Stimulated activated CD4-positive, alpha-beta T cell treated with anti-CD3 and anti-CD28 coated beads, Interleukin-1b, Interleukin-23, amount 100 ng/mL, for 4 hours (primary cell): ENCODE results near the gene CTU2.

ENCODE experiments used
- DNase-seq, 2 donors: peaks; one replicate each; pipeline ENCODE4 v3.0.0-alpha.2; 2020; ENCODE audit warnings: low read depth in 2 of 2

CTU2 gene

GRCh38 chr16:88697116-88697830, 9.0 kb upstream of the CTU2 start:
- no peak for DNase-seq

DNA sequence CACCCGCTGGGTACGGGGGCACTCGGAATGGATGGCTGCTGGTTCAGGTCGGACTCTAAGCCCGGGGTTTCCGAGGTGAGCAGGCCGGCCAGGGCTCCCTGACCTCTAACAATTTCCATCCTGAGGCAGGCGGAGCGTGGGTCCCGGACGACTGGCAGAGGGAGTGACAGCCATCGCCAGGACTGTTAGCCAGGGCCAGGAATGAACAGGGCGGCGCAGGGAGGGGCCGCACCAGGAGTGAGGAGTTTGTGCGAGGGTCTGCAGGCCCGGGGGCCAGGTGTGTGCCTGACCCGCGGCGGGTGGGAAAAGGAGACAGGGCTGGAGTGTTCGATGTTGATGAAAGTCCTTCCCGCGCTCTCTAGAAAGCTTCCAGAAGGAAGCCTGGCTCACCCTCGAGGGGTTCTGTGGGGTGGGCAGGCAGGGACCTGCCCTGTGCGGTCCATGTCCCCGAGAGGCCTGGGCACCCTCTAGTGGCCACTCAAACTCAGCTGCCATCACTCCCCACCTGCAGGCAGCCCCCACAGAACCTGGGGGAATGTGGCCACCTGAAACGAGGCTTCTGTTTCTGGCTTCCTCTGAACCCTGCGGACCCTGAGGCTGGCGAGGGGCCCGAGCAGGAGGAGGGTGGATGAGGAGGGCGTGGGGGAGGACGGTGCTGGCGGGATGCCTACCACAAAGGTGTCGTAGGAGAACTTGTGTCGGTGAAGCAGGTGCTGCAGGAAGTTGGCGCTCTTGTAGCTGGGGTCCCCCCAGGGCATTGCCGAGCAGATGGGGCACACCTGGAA, 8.3 kb upstream of the CTU2 start:
- no peak for DNase-seq

- DNase-seq = no peak
Observed at GRCh38 chr16:88698646-88699045, 7.7 kb upstream of the CTU2 start.

DNA sequence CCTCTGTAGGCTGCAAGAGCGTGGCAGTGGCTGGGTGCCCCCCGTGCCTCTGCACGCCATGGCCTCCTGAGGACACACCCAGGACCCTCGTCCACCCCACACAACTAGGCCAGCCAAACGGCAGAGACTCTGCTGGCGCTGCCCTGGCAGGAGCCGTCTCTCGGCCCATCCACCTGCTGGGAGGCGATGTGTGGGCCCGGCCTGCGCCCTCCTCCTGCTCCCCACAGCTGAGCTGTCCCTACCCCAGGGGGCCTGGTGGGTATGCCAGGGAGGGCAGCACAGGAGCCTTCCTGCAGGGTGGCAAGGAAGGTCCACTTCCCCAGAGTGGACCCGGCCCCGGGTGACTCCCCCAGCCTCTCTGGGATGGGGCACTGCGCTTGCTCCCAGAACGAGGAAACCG, 7.1 kb upstream of the CTU2 start:
- DNase-seq = no peak

DNA sequence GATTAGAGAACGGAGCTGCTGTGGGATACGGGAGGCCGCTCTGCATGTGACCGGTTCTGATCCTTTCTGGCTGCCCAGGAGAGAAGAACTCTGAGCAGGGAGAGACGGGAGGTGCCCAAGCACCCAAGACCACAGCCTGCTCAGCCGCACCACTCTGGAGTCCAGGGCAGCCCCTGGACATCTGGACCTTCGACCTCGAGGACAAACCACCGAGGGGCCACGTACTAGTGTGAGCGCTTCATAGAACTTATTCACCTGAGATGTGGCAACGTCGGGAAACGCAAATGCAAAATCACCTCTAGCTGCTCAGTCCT, 6.0 kb upstream of the CTU2 start:
- DNase-seq = no peak

- DNase-seq = peak; percentile 89 to 92
Observed at GRCh38 chr16:88700636-88701482, 5.4 kb upstream of the CTU2 start.

DNA sequence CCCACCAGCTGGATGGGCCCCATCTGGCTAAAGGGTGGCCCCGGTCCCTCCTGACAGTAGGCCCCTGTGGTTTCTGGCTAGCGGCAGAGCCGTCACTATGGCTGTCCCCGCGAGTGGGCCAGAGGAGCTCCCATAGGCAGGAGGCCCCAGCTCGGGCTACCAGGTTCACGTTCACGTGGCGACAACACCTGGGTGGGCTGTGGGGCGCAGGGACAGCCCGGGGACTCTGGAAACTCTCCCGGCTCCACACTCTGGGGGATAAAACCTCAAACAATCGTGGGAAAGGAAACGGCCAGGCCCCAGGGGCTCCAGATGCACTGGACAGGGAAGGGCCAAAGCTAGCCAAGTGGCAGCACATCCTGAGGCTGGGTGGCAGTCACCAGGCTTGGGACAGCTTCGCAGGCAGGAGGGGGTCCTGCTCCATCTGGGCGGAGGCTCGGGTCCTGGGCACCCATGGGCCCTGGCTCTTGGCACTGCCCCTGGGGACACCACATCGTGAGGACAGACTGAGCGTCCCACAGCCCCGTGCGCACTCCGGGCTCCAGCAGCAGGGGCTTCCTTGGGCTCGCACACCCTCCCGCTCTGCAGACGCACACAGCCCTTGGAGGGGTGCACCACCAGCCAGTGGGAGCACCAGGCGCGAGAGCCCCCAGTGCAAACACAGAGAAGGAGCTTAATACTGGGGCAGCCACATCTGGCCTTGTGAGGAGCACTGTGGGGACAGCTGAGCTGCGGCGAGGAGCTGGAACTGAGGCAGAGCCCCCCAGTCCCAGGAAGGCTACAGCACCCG, 4.5 kb upstream of the CTU2 start:
- DNase-seq = no peak

GRCh38 chr16:88702371-88703210, 3.7 kb upstream of the CTU2 start:
- DNase-seq = no peak

- peak; percentile 47 to 51 for DNase-seq
Observed at GRCh38 chr16:88703486-88704309, 2.6 kb upstream of the CTU2 start.

GRCh38 chr16:88705076-88705684, 1.1 kb upstream of the CTU2 start:
- no peak for DNase-seq

DNA sequence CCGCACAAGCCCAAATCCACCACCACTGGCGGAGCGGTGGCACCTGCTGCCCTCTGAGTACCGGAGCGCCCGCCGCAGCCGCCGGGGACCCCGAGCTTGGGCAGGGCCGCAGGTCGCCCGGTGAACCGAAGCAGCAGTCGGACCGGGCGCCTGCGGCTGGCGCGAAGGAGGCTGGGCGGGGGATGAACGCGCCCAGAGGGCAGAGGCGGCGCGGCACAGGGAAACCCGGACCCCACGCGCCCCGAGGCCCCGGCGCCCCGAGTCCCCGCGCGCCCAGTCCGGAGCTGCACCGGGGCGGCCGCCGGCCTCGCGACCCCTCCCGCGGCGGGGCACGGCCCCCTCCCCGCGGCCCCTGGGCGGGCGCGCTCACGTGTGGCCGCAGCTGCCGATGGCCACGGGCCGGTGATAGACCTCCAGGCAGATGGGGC, 488 bp upstream of the CTU2 start:
- DNase-seq = no peak

DNA sequence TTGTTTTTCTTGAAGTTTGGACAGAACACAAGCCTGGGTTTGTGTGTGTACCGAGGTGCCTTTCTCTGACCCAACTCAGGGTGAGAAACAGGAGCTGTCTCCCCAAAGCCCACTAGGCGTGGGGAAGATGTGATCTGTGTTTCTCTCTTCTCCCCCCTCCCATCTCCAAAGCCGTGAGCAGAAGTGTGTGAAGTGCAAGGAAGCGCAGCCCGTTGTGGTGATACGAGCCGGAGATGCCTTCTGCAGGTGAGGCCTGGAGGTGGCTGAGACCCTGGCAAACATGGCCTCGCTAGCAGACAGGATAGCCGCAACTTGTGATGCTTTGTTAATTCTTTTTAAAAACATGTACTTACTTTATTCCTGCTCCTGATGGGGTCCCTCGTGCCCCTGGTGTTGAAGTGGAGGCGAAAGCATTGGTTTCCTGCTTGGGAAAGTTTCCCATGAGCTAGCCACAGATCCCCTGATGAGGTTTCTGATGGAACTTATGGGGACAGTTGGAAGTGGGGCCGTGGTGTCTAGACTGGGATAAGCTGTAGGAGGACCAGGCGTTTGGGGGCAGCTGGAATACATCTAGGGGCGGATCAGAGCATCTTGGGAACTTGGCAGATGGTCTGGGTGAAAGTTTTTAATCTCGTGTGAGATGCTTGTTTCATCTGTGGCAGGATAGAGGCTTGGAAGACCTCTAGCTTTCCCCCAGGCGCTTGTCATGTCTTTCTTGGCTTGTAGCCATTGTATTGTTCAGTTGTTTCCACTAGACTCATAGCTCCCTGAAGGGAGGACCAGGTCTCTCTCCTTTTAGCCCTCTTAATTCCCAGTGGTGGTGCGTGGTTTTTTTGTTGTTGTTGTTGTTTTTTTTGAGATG, 893 bp downstream of the CTU2 start:
- DNase-seq = no peak

DNA sequence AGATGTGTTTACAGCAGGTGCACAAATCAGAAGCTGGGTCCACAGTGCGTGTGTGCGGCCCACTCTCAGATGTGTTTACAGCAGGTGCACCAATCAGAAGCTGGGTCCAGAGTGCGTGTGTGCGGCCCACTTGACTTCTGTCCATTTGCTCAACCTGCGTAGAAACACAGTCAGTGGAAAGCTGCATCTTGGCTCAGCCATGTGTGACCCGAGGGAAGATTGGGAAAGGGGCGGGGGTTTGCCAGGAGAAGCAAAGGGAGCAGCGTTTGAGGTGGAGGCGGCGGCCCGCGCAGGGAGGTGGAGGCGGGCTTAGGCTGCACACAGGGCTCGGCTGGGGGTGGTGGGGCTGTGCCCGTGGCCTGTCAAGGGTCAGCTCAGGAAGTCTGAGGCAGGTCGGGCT, 4.3 kb downstream of the CTU2 start:
- no peak for DNase-seq

DNA sequence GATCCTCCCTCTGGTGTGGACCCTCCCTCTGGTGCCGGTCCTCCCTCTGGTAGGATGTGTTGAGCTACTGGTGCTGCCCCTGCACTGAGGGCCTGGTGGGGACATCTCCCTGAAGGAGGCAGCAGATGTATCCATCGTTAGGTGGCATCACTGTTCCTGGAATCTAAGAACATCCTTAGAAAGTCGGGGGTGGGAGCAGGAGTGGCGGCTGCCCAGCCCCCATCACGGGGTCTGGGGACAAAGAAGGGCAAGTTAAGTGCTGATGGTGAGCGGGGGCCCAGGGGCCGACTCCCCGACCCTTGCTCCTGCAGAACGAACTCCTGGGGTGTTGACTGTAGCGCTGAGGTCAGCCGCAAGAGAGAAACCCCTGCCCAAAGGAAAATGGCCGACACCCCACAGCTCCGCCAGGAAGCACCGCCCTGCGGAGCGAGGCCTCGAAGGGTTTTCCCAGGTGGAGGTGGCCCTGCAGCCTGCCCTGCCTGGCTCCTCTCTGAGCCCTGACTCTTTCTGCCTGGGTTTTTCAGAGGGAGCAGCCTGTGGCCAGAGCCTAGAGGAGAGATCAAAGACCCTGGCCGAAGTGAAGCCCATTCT, 5.5 kb downstream of the CTU2 start:
- no peak for DNase-seq

- DNase-seq = no peak
Observed at GRCh38 chr16:88712362-88712979, 6.2 kb downstream of the CTU2 start.

GRCh38 chr16:88713054-88713453, 6.8 kb downstream of the CTU2 start:
- no peak for DNase-seq

- no peak for DNase-seq
Observed at GRCh38 chr16:88713568-88714419, 7.5 kb downstream of the CTU2 start.
